IMR-90 (cell line): ENCODE measurements around the gene LIN7B. TPM values are rescaled to one million over a fixed set of nuclear protein-coding genes. Genes with fewer than 3 reads are reported as not detected.

Source experiments
- ATAC-seq: fragments of 200-7000 bp; cut with Tn5 transposase; 2 replicates; pipeline ENCODE4 v1.9.1; 2020; ENCODE audit warnings: low read depth, mild to moderate bottlenecking, moderate library complexity
- BruUV-seq: library from RNA; stranded (reverse); fragments of 400-500 nt; replicated peaks from 2 replicates; lab custom pipeline; 2021; lab: Mats Ljungman, UMichigan
- CTCF ChIA-PET: fragments of 300-600 bp; formaldehyde crosslinking; extraction: SDS; loops from one replicate; lab custom pipeline; 2021; ENCODE audit warnings: antibody characterized with exemption; lab: Yijun Ruan, JAX
- POLR2A ChIA-PET: fragments of 300-600 bp; sonication (Branson Sonifier 250); formaldehyde crosslinking; loops from one replicate; lab custom pipeline; 2022; ENCODE audit warnings: antibody characterized with exemption; ENCODE audit not compliant: unreplicated experiment; lab: Charles Lee
- DNase-seq: peaks from one replicate; pipeline ENCODE4 v3.0.0; 2013
- H2AFZ ChIP-seq: replicated peaks from 2 replicates; pipeline ENCODE3; 2013; ENCODE audit warnings: low read length, mild to moderate bottlenecking; ENCODE audit not compliant: poor library complexity
- H2AK5ac ChIP-seq: 2 replicates; pipeline ENCODE4 v1.6.1; 2013; ENCODE audit warnings: low read depth, low read length, inconsistent platforms
- H2AK9ac ChIP-seq: replicated peaks from 2 replicates; pipeline ENCODE3; 2013; ENCODE audit warnings: mild to moderate bottlenecking, low read depth, low read length, moderate library complexity; ENCODE audit not compliant: poor library complexity
- H2BK120ac ChIP-seq: 2 replicates; pipeline ENCODE4 v1.6.1; 2013; ENCODE audit warnings: low read depth, low read length, inconsistent platforms
- H2BK15ac ChIP-seq: 3 replicates; pipeline ENCODE4 v1.6.1; 2013; ENCODE audit warnings: low read depth, low read length, inconsistent platforms
- H2BK20ac ChIP-seq: 2 replicates; pipeline ENCODE4 v1.6.1; 2013; ENCODE audit warnings: low read depth, mild to moderate bottlenecking, inconsistent platforms, low read length, moderate library complexity
- H2BK5ac ChIP-seq: 2 replicates; pipeline ENCODE4 v1.6.1; 2013; ENCODE audit warnings: mild to moderate bottlenecking, low read depth, low read length, inconsistent platforms; ENCODE audit not compliant: poor library complexity, severe bottlenecking
- H3K14ac ChIP-seq: replicated peaks from 2 replicates; pipeline ENCODE4 v1.6.1; 2013; ENCODE audit warnings: low read depth, low read length, inconsistent platforms
- H3K18ac ChIP-seq: 2 replicates; pipeline ENCODE4 v1.6.1; 2013; ENCODE audit warnings: low read depth, low read length, control low read depth
- H3K23ac ChIP-seq: 2 replicates; pipeline ENCODE4 v1.6.1; 2013; ENCODE audit warnings: low read depth, low read length, inconsistent platforms
- H3K27ac ChIP-seq: 2 replicates; pipeline ENCODE4 v1.5.1; 2013; ENCODE audit warnings: mild to moderate bottlenecking, control low read depth, low read length; ENCODE audit not compliant: insufficient read depth
- H3K27me3 ChIP-seq: 2 replicates; pipeline ENCODE4 v1.6.1; 2013; ENCODE audit warnings: low read length; ENCODE audit not compliant: control insufficient read depth, insufficient read depth
- H3K36me3 ChIP-seq: 2 replicates; pipeline ENCODE4 v1.6.1; 2013; ENCODE audit warnings: low read length, mixed read lengths; ENCODE audit not compliant: control insufficient read depth, insufficient read depth
- H3K4ac ChIP-seq: 2 replicates; pipeline ENCODE4 v1.6.1; 2013; ENCODE audit warnings: low read depth, low read length, inconsistent platforms
- H3K4me1 ChIP-seq: 2 replicates; pipeline ENCODE4 v1.6.1; 2013; ENCODE audit warnings: low read length, mixed read lengths; ENCODE audit not compliant: control insufficient read depth, insufficient read depth
- H3K4me2 ChIP-seq: 2 replicates; pipeline ENCODE4 v1.6.1; 2013; ENCODE audit warnings: low read depth, mild to moderate bottlenecking, control low read depth, low read length, moderate library complexity
- H3K4me3 ChIP-seq: 2 replicates; pipeline ENCODE4 v1.5.1; 2013; ENCODE audit warnings: low read depth, mild to moderate bottlenecking, control low read depth, low read length, moderate library complexity; ENCODE audit not compliant: insufficient read depth
- H3K56ac ChIP-seq: 2 replicates; pipeline ENCODE4 v1.6.1; 2013; ENCODE audit warnings: low read length, inconsistent platforms; ENCODE audit not compliant: insufficient read depth; ENCODE audit errors: extremely low read depth
- H3K79me1 ChIP-seq, 2 experiments: 2 replicates each; pipeline ENCODE4 v1.6.1; 2013; ENCODE audit warnings: low read length in 2 of 2, inconsistent platforms in 1 of 2, low read depth in 1 of 2
- H3K9ac ChIP-seq: 2 replicates; pipeline ENCODE4 v1.6.1; 2013; ENCODE audit warnings: low read depth, low read length, control low read depth
- H3K9me1 ChIP-seq: 2 replicates; pipeline ENCODE4 v1.6.1; 2013; ENCODE audit warnings: low read length, inconsistent platforms; ENCODE audit not compliant: insufficient read depth
- H3K9me3 ChIP-seq: 2 replicates; pipeline ENCODE4 v1.6.1; 2013; ENCODE audit warnings: low read length; ENCODE audit not compliant: control insufficient read depth, insufficient read depth
- H4K20me1 ChIP-seq: 2 replicates; pipeline ENCODE4 v1.6.1; 2013; ENCODE audit warnings: low read length, inconsistent platforms; ENCODE audit not compliant: insufficient read depth
- H4K5ac ChIP-seq: 2 replicates; pipeline ENCODE4 v1.6.1; 2013; ENCODE audit warnings: mild to moderate bottlenecking, low read depth, low read length, control low read depth
- H4K8ac ChIP-seq, 2 experiments: 2 replicates each; pipeline ENCODE4 v1.6.1; 2013; ENCODE audit warnings: low read depth in 2 of 2, low read length in 2 of 2, control low read depth in 1 of 2, inconsistent platforms in 1 of 2
- H4K91ac ChIP-seq: 2 replicates; pipeline ENCODE4 v1.6.1; 2013; ENCODE audit warnings: low read depth, low read length, inconsistent platforms; ENCODE audit not compliant: insufficient read depth
- BHLHE40 ChIP-seq: fragments of 150-350 bp; IDR thresholded peaks from 2 replicates; pipeline ENCODE4 v1.6.1; 2016; ENCODE audit warnings: mild to moderate bottlenecking, low read depth, low read length
- CEBPB ChIP-seq: IDR thresholded peaks from 2 replicates; pipeline ENCODE4 v1.6.1; 2012; ENCODE audit warnings: low read depth, low read length, improper control_type of control experiment
- CHD1 ChIP-seq: IDR thresholded peaks from 2 replicates; pipeline ENCODE4 v1.6.1; 2012; ENCODE audit warnings: low read depth, low read length, improper control_type of control experiment
- MAZ ChIP-seq: IDR thresholded peaks from 2 replicates; pipeline ENCODE4 v1.6.1; 2012; ENCODE audit warnings: low read depth, mild to moderate bottlenecking, low read length, improper control_type of control experiment, moderate library complexity, borderline replicate concordance
- MXI1 ChIP-seq: IDR thresholded peaks from 2 replicates; pipeline ENCODE4 v1.6.1; 2012; ENCODE audit warnings: low read depth, mild to moderate bottlenecking, low read length, moderate library complexity, borderline replicate concordance
- NFE2L2 ChIP-seq: fragments of 150-350 bp; IDR thresholded peaks from 2 replicates; pipeline ENCODE4 v1.6.1; 2016; ENCODE audit warnings: low read depth, mild to moderate bottlenecking, low read length
- RAD21 ChIP-seq: IDR thresholded peaks from 2 replicates; pipeline ENCODE4 v1.6.1; 2012; ENCODE audit warnings: low read length, improper control_type of control experiment
- RFX5 ChIP-seq: IDR thresholded peaks from 2 replicates; pipeline ENCODE4 v1.8.0; 2012; ENCODE audit warnings: low read depth, mild to moderate bottlenecking, low read length, moderate library complexity
- SMC3 ChIP-seq: fragments of 150-350 bp; IDR thresholded peaks from 2 replicates; pipeline ENCODE4 v1.6.1; 2016; ENCODE audit warnings: low read depth, mild to moderate bottlenecking, antibody characterized with exemption, low read length, moderate library complexity
- WGBS, 2 experiments: methylation state at CpG; one replicate each; pipeline versions ENCODE4 v1.1.5 to v1.1.7; 2013; ENCODE audit warnings: missing lambda C conversion rate in 2 of 2; ENCODE audit not compliant: insufficient read length in 1 of 2; ENCODE audit errors: extremely low coverage in 2 of 2; 5-methylcytosine and 5-hydroxymethylcytosine counted together
- dilution Hi-C: fragments of 300-500 bp; cut with HindIII; formaldehyde crosslinking; loops from one replicate; pipeline ENCODE4 v1.14.3; 2018; ENCODE audit warnings: low sequenced_read_pairs; ENCODE audit not compliant: unreplicated experiment
- in situ Hi-C: fragments of 300-500 bp; cut with MboI; formaldehyde crosslinking; loops from 3 replicates; pipeline ENCODE4 v1.14.3; 2019; ENCODE audit warnings: low sequenced_read_pairs, inconsistent platforms, mixed read lengths
- intact Hi-C: fragments of 100-400 bp; cut with micrococcal nuclease; formaldehyde crosslinking; loops from 2 replicates; pipeline ENCODE4 v1.10.0; 2022
- polyA plus RNA-seq, 3 experiments: library from polyadenylated mRNA; depleted of rRNA; stranded (reverse); fragments of >200 nt; gene quantifications; 2 replicates each; pipeline ENCODE4 v1.2.3, GENCODE V29; 2012; ENCODE audit warnings: low replicate concordance in 1 of 3
- total RNA-seq: library from RNA; depleted of rRNA; stranded (reverse); fragments of >200 nt; gene quantifications from 2 replicates; pipeline ENCODE4 v1.2.3, GENCODE V29; 2012
- TF ChIP-seq, protein P1 (sequence below): fragments of 150-350 bp; IDR thresholded peaks from 2 replicates; pipeline ENCODE4 v1.6.1; 2017; ENCODE audit warnings: mild to moderate bottlenecking, antibody characterized with exemption, low read length, low read depth
- TF ChIP-seq, protein P2 (sequence below): conservative IDR thresholded peaks from 2 replicates; pipeline ENCODE4 v1.5.1; 2012; ENCODE audit warnings: mild to moderate bottlenecking, low read depth, low read length, improper control_type of control experiment

LIN7B gene
- total and polyA plus RNA-seq, 2 of the 4 experiments (the other 2 are of a cell fraction), result 3.8 to 8.0 TPM

DNA sequence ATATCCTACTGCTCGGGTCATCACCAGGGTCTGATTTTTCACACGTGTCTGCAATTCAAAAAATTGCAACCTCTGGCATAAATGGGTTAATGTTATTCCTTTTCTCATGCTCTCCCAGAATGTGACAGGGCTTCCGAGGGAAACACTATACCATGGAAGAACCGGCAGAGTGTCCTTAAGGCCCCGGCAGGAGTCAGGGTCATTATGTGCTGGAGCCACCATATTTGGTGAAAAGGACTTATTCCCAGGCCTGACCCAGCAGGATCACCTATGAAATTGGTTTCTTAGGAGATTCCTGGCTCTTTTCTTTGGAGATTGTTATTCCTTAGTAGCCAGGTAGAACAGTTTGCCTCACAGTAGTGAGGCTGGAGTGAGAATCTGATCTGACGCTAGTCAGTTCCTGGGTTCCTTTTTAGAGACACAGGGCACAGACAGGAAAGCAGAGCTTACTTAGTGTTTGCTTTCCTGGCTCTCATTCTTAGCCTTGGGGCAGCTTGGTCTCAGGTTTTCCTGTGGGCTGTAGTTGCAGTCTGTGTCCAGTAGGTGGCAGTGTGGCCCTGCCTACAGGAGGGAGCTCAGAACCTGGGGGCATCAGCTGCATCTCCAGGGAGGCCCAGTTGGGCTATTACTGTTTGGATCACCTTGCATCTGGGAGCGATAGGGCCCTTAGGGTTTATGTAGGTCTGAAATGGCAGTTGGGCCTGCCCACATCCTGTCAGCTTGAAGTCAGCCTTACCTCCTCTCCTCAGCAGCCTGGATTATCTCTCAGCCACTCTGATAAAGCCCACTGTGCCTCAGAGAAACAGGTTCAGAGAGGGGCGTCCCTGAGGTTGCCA is 16.5 kb upstream of the LIN7B start (continued):
- no peak for TF ChIP-seq MXI1
- no peak for TF ChIP-seq CEBPB

DNA sequence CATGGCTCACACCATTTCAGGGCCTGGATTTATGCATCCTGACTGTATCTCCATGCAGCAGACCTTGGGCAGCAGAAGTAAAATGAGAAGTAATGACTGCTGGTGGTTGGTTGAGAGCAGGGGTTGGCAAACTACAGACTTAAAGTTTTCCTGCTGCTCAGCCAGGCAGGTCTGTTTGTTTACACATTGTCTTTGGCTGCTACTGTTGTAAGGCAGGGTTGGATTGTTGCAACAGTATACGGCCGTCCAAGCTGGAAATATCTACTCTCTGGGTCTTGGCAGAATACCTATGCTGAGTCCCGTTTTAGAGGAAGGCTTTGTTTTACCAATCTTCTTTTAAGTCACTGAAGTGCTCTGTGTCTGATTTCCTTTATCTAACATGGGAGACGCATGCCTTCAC is 15.4 kb upstream of the LIN7B start:
- H4K8ac ChIP-seq, result no peak overlapping the region
- H3K23ac ChIP-seq, result no peak overlapping the region
- H2AK5ac ChIP-seq, result no peak overlapping the region
- WGBS, 2 experiments, result 80% methylated on average over 1 of the region's 4 CpGs; no CpG with 5 or more reads in 1 of the 2 experiments
- no peak overlapping the region for H2BK5ac ChIP-seq
- no peak for ATAC-seq
- no peak overlapping the region for H2BK20ac ChIP-seq
- H4K20me1 ChIP-seq, result peaks cover 67% of the 10 kb centered on the region
- H3K9me3 ChIP-seq, result no peaks in the 10 kb centered on the region
- H3K18ac ChIP-seq, result no peak overlapping the region
- H3K9me1 ChIP-seq, result no peaks in the 10 kb centered on the region
- H2BK120ac ChIP-seq, result no peak overlapping the region
- no peak overlapping the region for H3K4me3 ChIP-seq
- dilution Hi-C loops, result no loop called here
- no peak overlapping the region for H2AK9ac ChIP-seq
- no peak overlapping the region for H3K4me2 ChIP-seq
- in situ Hi-C loops, result loop anchor here (5.0 kb wide), 1 partner anchor 104 kb away; no protein-coding TSS in a partner anchor
- intact Hi-C loops, result loop anchor here (1.0 kb wide), 1 partner anchor 48 kb away; no protein-coding TSS in a partner anchor
- peaks cover 70% of the 10 kb centered on the region for H3K36me3 ChIP-seq
- no peak for DNase-seq
- no peak overlapping the region for H3K27ac ChIP-seq
- no peak overlapping the region for H4K91ac ChIP-seq
- no peak overlapping the region for H3K4ac ChIP-seq
- H3K79me1 ChIP-seq, result peaks cover 41 to 55% of the 10 kb centered on the region in 2 experiments
- no peak overlapping the region for H3K9ac ChIP-seq
- CTCF ChIA-PET, result interaction anchor here (1.0 to 2.3 kb wide), 4 partner anchors 12 to 118 kb away, joined by 3 to 13 read pairs (median 4); partner anchors contain the start of gene LIN7B
- no peak overlapping the region for H3K56ac ChIP-seq
- POLR2A ChIA-PET, result no interaction called here
- no TSS peak for BruUV-seq
- no peak overlapping the region for H4K5ac ChIP-seq
- no peak overlapping the region for H2BK15ac ChIP-seq
- H2AFZ ChIP-seq, result no peak overlapping the region
- H3K4me1 ChIP-seq, result no peaks in the 10 kb centered on the region
- no peak overlapping the region for H3K14ac ChIP-seq
- no peaks in the 10 kb centered on the region for H3K27me3 ChIP-seq
- TF ChIP-seq MXI1, result no peak
- TF ChIP-seq SMC3, result no peak
- TF ChIP-seq BHLHE40, result no peak
- TF ChIP-seq NFE2L2, result no peak
- no peak for TF ChIP-seq CHD1
- no peak for TF ChIP-seq MAZ
- TF ChIP-seq, protein P1, sequence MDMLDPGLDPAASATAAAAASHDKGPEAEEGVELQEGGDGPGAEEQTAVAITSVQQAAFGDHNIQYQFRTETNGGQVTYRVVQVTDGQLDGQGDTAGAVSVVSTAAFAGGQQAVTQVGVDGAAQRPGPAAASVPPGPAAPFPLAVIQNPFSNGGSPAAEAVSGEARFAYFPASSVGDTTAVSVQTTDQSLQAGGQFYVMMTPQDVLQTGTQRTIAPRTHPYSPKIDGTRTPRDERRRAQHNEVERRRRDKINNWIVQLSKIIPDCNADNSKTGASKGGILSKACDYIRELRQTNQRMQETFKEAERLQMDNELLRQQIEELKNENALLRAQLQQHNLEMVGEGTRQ, result no peak
- TF ChIP-seq RFX5, result no peak
- TF ChIP-seq RAD21, result no peak
- TF ChIP-seq CEBPB, result no peak
- TF ChIP-seq, protein P2, sequence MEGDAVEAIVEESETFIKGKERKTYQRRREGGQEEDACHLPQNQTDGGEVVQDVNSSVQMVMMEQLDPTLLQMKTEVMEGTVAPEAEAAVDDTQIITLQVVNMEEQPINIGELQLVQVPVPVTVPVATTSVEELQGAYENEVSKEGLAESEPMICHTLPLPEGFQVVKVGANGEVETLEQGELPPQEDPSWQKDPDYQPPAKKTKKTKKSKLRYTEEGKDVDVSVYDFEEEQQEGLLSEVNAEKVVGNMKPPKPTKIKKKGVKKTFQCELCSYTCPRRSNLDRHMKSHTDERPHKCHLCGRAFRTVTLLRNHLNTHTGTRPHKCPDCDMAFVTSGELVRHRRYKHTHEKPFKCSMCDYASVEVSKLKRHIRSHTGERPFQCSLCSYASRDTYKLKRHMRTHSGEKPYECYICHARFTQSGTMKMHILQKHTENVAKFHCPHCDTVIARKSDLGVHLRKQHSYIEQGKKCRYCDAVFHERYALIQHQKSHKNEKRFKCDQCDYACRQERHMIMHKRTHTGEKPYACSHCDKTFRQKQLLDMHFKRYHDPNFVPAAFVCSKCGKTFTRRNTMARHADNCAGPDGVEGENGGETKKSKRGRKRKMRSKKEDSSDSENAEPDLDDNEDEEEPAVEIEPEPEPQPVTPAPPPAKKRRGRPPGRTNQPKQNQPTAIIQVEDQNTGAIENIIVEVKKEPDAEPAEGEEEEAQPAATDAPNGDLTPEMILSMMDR, result no peak
